Thyroid gland (tissue), 4 donors: ENCODE data around the gene DCTN1. TPM values are rescaled to one million over a fixed set of nuclear protein-coding genes. Genes with fewer than 3 reads are reported as not detected.

Experiments used
- DNase-seq, 2 donors: peaks; one replicate each; pipeline ENCODE4 v3.0.0-alpha.2; 2019
- H3K27ac ChIP-seq, 3 donors: fragments of 200-600 bp; sonication (generic); 1 replicate in 2 of 3; 2 replicates in 1 of 3; pipeline ENCODE4 v1.5.1; 2016 to 2019; ENCODE audit warnings: mild to moderate bottlenecking in 1 of 3, moderate library complexity in 1 of 3
- H3K27me3 ChIP-seq: fragments of 200-600 bp; sonication (generic); one replicate; pipeline ENCODE4 v1.5.1; 2019
- H3K36me3 ChIP-seq, 2 donors: fragments of 200-600 bp; sonication (generic); one replicate each; pipeline ENCODE4 v1.5.1; 2016 to 2019
- H3K4me1 ChIP-seq, 2 donors: fragments of 200-600 bp; sonication (generic); one replicate each; pipeline ENCODE4 v1.5.1; 2017 to 2019
- H3K4me3 ChIP-seq, 3 donors: fragments of 200-600 bp; sonication (generic); replicated peaks in 1 of 3; 1 replicate in 2 of 3; 2 replicates in 1 of 3; pipeline ENCODE4 v1.5.1; 2016; ENCODE audit warnings: mild to moderate bottlenecking in 1 of 3
- H3K9me3 ChIP-seq: fragments of 200-600 bp; sonication (generic); one replicate; pipeline ENCODE4 v1.5.1; 2017
- POLR2A ChIP-seq, 2 donors: fragments of 450-650 bp; IDR thresholded peaks; one replicate each; pipeline ENCODE4 v1.6.1; 2017; ENCODE audit warnings: antibody characterized with exemption in 2 of 2, mild to moderate bottlenecking in 2 of 2, moderate library complexity in 1 of 2
- WGBS, 2 donors: methylation state at CpG; one replicate each; pipeline ENCODE4 v1.1.5; 2017; 5-methylcytosine and 5-hydroxymethylcytosine counted together
- intact Hi-C: fragments of 100-400 bp; cut with DNase I; formaldehyde crosslinking; loops from one replicate; pipeline ENCODE4 v1.15.1; 2023
- total RNA-seq, 4 donors: library from RNA; depleted of rRNA; stranded (reverse); fragments of >200 nt; gene quantifications; one replicate each; pipeline ENCODE4 v1.2.3, GENCODE V29; 2016
- TF ChIP-seq, protein P1 (sequence below), 6 experiments: fragments of 200-600 bp in 3 of 6; fragments of 450-650 bp in 3 of 6; sonication (generic) in 3 of 6; IDR thresholded peaks; one replicate each; pipeline ENCODE4 v1.5.1; 2016 to 2019; ENCODE audit warnings: antibody characterized with exemption in 6 of 6, mild to moderate bottlenecking in 2 of 6, inconsistent platforms in 1 of 6, moderate library complexity in 1 of 6

Gene DCTN1
- total RNA-seq, 4 donors from 2014 or later: 82.6 to 124 (median 108) TPM

DNA sequence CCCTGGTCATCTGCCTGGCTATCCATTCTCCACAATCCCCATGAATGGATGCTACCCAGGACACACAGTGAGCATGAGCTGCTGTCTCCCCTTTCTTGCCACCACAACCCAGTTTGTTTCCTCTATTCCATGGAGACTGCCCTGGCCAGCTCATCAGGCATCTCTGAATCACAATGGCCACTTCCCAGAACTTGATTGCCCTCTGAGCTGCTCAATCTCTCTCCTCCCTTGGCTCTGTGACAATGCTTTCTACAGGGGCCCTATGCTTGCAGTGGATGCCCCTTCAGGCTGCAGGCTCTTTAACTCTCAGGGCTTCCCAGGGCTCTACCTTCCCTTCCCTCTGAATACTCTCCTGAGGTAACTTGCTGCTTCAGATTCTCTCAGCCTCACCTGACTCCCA, 22.5 kb downstream of the DCTN1 start:
- Histone ChIP-seq H3K9me3 (no peaks in the 10 kb centered on the region), H3K36me3 (peaks cover 30 to 31% of the 10 kb centered on the region in 2 donors), H3K4me3 (no peak overlapping the region), H3K27me3 (no peaks in the 10 kb centered on the region), H3K4me1 (no peaks in the 10 kb centered on the region), H3K27ac (no peak overlapping the region)
- TF ChIP-seq, protein P1, sequence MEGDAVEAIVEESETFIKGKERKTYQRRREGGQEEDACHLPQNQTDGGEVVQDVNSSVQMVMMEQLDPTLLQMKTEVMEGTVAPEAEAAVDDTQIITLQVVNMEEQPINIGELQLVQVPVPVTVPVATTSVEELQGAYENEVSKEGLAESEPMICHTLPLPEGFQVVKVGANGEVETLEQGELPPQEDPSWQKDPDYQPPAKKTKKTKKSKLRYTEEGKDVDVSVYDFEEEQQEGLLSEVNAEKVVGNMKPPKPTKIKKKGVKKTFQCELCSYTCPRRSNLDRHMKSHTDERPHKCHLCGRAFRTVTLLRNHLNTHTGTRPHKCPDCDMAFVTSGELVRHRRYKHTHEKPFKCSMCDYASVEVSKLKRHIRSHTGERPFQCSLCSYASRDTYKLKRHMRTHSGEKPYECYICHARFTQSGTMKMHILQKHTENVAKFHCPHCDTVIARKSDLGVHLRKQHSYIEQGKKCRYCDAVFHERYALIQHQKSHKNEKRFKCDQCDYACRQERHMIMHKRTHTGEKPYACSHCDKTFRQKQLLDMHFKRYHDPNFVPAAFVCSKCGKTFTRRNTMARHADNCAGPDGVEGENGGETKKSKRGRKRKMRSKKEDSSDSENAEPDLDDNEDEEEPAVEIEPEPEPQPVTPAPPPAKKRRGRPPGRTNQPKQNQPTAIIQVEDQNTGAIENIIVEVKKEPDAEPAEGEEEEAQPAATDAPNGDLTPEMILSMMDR (IDR thresholded peaks at IDR 0.05): no peak
- no peak for TF ChIP-seq POLR2A (IDR thresholded peaks at IDR 0.05)
- intact Hi-C loops: no loop called here
- no peak for DNase-seq

DNA sequence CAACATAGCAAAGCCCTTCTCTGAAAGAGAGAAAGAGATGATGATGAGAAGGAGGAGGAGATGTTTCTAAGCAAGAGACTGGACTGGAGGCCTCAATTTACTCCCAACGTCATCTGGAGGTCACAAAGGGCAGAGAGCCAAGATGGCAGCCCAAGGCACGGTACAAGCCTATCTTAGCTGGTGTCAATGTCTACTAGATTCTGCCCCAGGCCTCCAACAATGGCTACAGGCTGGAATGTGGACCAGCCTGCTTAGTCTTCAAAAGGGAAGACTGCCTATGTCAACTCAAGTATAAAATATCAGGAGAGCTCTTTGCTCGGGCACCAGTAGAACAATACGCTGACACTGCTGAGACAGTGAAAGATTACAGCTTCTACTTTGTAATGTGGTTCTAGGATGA, 30.2 kb downstream of the DCTN1 start:
- H3K36me3 ChIP-seq: no peaks in the 10 kb centered on the region
- no peaks in the 10 kb centered on the region for H3K4me1 ChIP-seq
- TF ChIP-seq, protein P1 (IDR thresholded peaks at IDR 0.05): no peak
- no peak for TF ChIP-seq POLR2A (IDR thresholded peaks at IDR 0.05)
- no peaks in the 10 kb centered on the region for H3K27me3 ChIP-seq
- intact Hi-C loops: no loop called here
- H3K9me3 ChIP-seq: no peaks in the 10 kb centered on the region
- H3K4me3 ChIP-seq: no peak overlapping the region
- DNase-seq: no peak
- WGBS, 2 donors: 90 to 97% methylated on average over 4 of the region's 4 CpGs
- no peak overlapping the region for H3K27ac ChIP-seq

DNA sequence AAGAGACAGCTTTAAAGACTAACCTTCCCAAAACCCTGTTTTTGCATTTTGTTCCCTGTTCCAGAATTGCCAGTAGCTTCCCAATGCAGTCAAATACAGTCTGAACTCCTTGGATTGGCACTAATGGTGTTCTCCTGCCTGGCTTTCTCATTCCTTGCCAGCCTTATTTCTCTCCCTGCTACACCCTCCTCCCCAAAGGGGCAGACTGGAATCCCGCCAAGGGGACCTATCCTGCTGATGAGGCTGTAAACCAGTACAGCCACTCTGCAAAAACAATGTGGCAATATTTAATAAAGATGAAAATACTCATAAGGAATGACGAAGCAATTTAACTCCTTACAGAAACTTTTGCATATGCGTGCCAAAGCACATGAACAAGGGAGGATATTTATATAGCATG, 32.4 kb downstream of the DCTN1 start:
- Histone ChIP-seq H3K4me3 (no peak overlapping the region), H3K4me1 (no peaks in the 10 kb centered on the region), H3K27me3 (no peaks in the 10 kb centered on the region), H3K9me3 (no peaks in the 10 kb centered on the region), H3K27ac (no peak overlapping the region), H3K36me3 (no peaks in the 10 kb centered on the region)
- intact Hi-C loops: no loop called here
- no peak for DNase-seq
- 96 to 97% methylated on average over 3 of the region's 3 CpGs for WGBS, 2 donors
- TF ChIP-seq, protein P1 (IDR thresholded peaks at IDR 0.05): no peak
- no peak for TF ChIP-seq POLR2A (IDR thresholded peaks at IDR 0.05)

DNA sequence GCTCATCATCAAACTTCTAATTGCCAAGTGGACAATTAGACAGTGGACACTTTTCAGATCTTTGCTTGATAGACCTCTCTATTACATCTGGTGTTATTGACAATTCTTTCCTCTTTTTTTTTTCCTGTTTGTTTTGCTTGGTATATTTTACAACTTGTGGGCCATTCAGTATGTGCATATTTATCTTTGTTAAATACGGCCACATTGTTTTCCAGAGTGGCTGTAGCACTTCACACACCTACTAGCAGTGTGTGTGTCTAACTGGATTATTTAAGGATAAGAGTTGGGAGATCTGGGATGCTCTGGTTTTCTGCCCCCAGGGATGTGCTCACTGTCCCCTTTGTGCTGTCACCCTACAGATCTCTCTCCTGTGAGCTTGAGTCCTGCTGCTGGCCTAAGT, 32.8 kb downstream of the DCTN1 start:
- Histone ChIP-seq H3K36me3 (no peaks in the 10 kb centered on the region), H3K9me3 (no peaks in the 10 kb centered on the region), H3K27ac (no peak overlapping the region), H3K4me3 (no peak overlapping the region), H3K4me1 (no peaks in the 10 kb centered on the region), H3K27me3 (no peaks in the 10 kb centered on the region)
- no peak for DNase-seq
- TF ChIP-seq, protein P1 (IDR thresholded peaks at IDR 0.05): no peak
- no peak for TF ChIP-seq POLR2A (IDR thresholded peaks at IDR 0.05)
- WGBS, 2 donors: 88 to 93% methylated on average over 1 of the region's 1 CpG
- intact Hi-C loops: no loop called here

DNA sequence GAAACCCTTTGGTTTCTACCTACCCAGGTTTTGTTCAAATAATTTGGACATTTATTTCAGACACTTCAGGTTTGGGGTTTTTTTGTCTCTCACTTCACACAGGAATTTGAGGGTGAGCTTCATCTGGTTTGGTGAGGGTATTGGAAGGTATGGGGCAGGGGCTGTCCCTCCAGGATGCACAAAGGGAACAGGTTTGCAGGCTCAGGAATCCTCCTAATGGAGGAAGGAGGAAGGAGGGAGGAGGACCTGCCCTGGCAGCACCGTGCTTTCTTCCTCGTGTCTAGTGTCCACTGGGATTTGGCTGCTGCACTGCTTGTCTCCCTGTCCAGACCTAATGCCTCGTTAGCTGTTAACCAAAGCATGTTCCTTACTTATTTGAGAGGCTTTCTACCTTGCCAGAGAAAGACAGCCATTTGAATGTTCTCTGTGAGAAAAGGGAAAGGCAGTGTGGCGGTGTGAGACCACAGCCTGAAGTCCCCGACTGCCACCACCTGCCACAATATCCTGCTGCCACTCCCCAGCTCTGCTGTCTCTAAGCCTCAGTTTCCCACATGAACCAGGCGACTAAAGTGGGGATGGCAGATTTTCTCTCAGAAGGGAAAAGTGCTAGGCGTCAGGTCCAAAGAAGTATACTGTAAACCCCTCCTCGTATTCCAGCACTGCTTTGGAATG, 34.7 kb downstream of the DCTN1 start:
- no peak for TF ChIP-seq POLR2A (IDR thresholded peaks at IDR 0.05)
- TF ChIP-seq, protein P1 (IDR thresholded peaks at IDR 0.05): no peak
- Histone ChIP-seq H3K4me3 (no peak overlapping the region), H3K36me3 (no peaks in the 10 kb centered on the region), H3K9me3 (no peaks in the 10 kb centered on the region), H3K27ac (no peak overlapping the region), H3K4me1 (no peaks in the 10 kb centered on the region), H3K27me3 (no peaks in the 10 kb centered on the region)
- intact Hi-C loops: no loop called here
- WGBS, 2 donors: 61 to 68% methylated on average over 8 of the region's 8 CpGs
- DNase-seq: no peak
